ENCODE measurements around the gene GATC.

DNA sequence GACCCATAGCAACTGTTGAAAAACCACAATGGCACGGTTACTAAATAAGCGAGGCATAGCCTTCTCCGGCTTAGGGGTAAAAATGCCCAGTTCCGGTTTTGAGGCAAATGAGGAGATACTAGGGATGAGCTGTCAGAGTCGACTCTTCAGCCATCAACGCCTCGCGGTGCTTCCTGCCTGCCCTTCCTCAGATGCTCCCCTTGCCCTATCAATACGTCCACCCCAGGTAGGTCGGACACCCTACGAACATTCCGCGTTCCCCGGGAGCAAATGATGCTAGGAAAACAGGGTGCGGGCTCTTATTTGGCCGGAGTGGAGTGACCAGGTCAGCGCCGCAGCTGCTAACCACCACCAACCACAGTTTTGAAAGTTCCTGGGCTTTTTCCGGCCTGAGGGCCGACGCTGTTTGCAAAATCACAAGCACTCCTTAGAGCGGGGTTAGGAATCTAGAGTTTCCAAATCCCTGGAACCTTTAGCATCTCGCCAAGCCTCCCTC lies 22.1 kb downstream of the GATC start:
- TF ChIP-seq, protein P1, sequence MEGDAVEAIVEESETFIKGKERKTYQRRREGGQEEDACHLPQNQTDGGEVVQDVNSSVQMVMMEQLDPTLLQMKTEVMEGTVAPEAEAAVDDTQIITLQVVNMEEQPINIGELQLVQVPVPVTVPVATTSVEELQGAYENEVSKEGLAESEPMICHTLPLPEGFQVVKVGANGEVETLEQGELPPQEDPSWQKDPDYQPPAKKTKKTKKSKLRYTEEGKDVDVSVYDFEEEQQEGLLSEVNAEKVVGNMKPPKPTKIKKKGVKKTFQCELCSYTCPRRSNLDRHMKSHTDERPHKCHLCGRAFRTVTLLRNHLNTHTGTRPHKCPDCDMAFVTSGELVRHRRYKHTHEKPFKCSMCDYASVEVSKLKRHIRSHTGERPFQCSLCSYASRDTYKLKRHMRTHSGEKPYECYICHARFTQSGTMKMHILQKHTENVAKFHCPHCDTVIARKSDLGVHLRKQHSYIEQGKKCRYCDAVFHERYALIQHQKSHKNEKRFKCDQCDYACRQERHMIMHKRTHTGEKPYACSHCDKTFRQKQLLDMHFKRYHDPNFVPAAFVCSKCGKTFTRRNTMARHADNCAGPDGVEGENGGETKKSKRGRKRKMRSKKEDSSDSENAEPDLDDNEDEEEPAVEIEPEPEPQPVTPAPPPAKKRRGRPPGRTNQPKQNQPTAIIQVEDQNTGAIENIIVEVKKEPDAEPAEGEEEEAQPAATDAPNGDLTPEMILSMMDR (conservative IDR thresholded peaks at IDR 0.05; ENCODE audit: low read depth, low read length), result no peak
- TF ChIP-seq MXI1 (IDR thresholded peaks at IDR 0.05; ENCODE audit: borderline replicate concordance, low read depth, low read length) (no peak), POLR2A (IDR thresholded peaks at IDR 0.05; ENCODE audit: low read depth, low read length) (no peak), SMC3 (IDR thresholded peaks at IDR 0.05; ENCODE audit: low read depth, low read length) (no peak), BHLHE40 (IDR thresholded peaks at IDR 0.05; ENCODE audit: low read depth, low read length) (no peak), RFX5 (IDR thresholded peaks at IDR 0.05; ENCODE audit: low read depth, low read length) (no peak), CEBPB (IDR thresholded peaks at IDR 0.05; ENCODE audit: low read depth, low read length) (no peak), RAD21 (IDR thresholded peaks at IDR 0.05; ENCODE audit: low read length) (no peak), MAZ (IDR thresholded peaks at IDR 0.05; ENCODE audit: borderline replicate concordance, low read depth, low read length) (no peak), FOS (IDR thresholded peaks at IDR 0.05; ENCODE audit: low read depth, low read length) (no peak)
- TF ChIP-seq, protein P2, sequence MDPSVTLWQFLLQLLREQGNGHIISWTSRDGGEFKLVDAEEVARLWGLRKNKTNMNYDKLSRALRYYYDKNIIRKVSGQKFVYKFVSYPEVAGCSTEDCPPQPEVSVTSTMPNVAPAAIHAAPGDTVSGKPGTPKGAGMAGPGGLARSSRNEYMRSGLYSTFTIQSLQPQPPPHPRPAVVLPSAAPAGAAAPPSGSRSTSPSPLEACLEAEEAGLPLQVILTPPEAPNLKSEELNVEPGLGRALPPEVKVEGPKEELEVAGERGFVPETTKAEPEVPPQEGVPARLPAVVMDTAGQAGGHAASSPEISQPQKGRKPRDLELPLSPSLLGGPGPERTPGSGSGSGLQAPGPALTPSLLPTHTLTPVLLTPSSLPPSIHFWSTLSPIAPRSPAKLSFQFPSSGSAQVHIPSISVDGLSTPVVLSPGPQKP (IDR thresholded peaks at IDR 0.05; ENCODE audit: borderline replicate concordance, low read depth, low read length), result no peak
- TF ChIP-seq, protein P3, sequence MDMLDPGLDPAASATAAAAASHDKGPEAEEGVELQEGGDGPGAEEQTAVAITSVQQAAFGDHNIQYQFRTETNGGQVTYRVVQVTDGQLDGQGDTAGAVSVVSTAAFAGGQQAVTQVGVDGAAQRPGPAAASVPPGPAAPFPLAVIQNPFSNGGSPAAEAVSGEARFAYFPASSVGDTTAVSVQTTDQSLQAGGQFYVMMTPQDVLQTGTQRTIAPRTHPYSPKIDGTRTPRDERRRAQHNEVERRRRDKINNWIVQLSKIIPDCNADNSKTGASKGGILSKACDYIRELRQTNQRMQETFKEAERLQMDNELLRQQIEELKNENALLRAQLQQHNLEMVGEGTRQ (IDR thresholded peaks at IDR 0.05; ENCODE audit: low read depth, low read length), result no peak
